Endothelial cell of umbilical vein (primary cell): ENCODE data around the gene TPM4. TPM values are rescaled to one million over a fixed set of nuclear protein-coding genes. Genes with fewer than 3 reads are reported as not detected.

Experiments
- BruUV-seq: library from RNA; stranded (reverse); fragments of 400-500 nt; replicated peaks from 2 replicates; lab custom pipeline; 2021; lab: Mats Ljungman, UMichigan
- CTCF ChIA-PET: fragments of 300-600, 350-600 bp; sonication (Branson Sonifier 250); formaldehyde crosslinking; loops from one replicate; lab custom pipeline; 2021; ENCODE audit warnings: antibody characterized with exemption, inconsistent platforms; lab: Charles Lee
- POLR2A ChIA-PET: fragments of 300-600, 350-600 bp; sonication (Branson Sonifier 250); formaldehyde crosslinking; loops from one replicate; lab custom pipeline; 2021; ENCODE audit warnings: antibody characterized with exemption, inconsistent platforms; lab: Charles Lee
- DNase-seq: peaks from one replicate; pipeline ENCODE4 v3.0.0-alpha.2; 2011; ENCODE audit warnings: low read depth, low spot score
- FAIRE-seq: peaks from 2 replicates; lab custom pipeline; 2011; peaks lifted over from hg19 to GRCh38; lab: Jason Lieb, UNC
- H2AFZ ChIP-seq: 2 replicates; pipeline ENCODE4 v1.6.0; 2012; ENCODE audit warnings: low read depth, low read length, control low read depth, inconsistent platforms
- H3K27ac ChIP-seq: 2 replicates; pipeline ENCODE4 v1.5.1; 2011; ENCODE audit warnings: low read depth, mild to moderate bottlenecking, control low read depth, low read length, moderate library complexity; ENCODE audit not compliant: insufficient read depth
- H3K27me3 ChIP-seq, 2 experiments: 2 replicates each; pipeline versions ENCODE4 v1.6.0 to v1.6.1; 2011; ENCODE audit warnings: low read length in 2 of 2, mixed read lengths in 1 of 2; ENCODE audit not compliant: control insufficient read depth in 2 of 2, insufficient read depth in 2 of 2
- H3K36me3 ChIP-seq, 2 experiments: 2 replicates in 1 of 2; 3 replicates in 1 of 2; pipeline ENCODE4 v1.5.1; 2011; ENCODE audit warnings: low read length in 2 of 2, mild to moderate bottlenecking in 1 of 2, moderate library complexity in 1 of 2; ENCODE audit not compliant: control insufficient read depth in 2 of 2, insufficient read depth in 2 of 2; ENCODE audit errors: extremely low read depth in 1 of 2
- H3K4me1 ChIP-seq: 3 replicates; pipeline ENCODE4 v1.5.1; 2011; ENCODE audit warnings: mild to moderate bottlenecking, low read length; ENCODE audit not compliant: control insufficient read depth, insufficient read depth; ENCODE audit errors: extremely low read depth
- H3K4me2 ChIP-seq: 2 replicates; pipeline ENCODE4 v1.6.1; 2011; ENCODE audit warnings: low read length, control low read depth, mixed read lengths; ENCODE audit not compliant: insufficient read depth
- H3K4me3 ChIP-seq, 3 experiments: fragments of 200-600 bp in 1 of 3; sonication (generic), shearing (Covaris generic) in 1 of 3; replicated peaks in 1 of 3; 2 replicates each; pipeline ENCODE4 v1.5.1; 2011 to 2016; ENCODE audit warnings: control low read depth in 3 of 3, low read length in 3 of 3, mild to moderate bottlenecking in 2 of 3, inconsistent platforms in 1 of 3, low read depth in 1 of 3, moderate library complexity in 1 of 3; ENCODE audit not compliant: insufficient read depth in 1 of 3
- H3K79me2 ChIP-seq: 2 replicates; pipeline ENCODE4 v1.6.0; 2012; ENCODE audit warnings: low read length, inconsistent platforms; ENCODE audit not compliant: control insufficient read depth, insufficient read depth
- H3K9ac ChIP-seq: replicated peaks from 2 replicates; pipeline ENCODE3; 2011; ENCODE audit warnings: low read length, control low read depth; ENCODE audit not compliant: insufficient read depth; ENCODE audit errors: extremely low read depth
- H3K9me1 ChIP-seq: replicated peaks from 3 replicates; pipeline ENCODE4 v1.6.0; 2011; ENCODE audit warnings: mild to moderate bottlenecking, low read length; ENCODE audit not compliant: control insufficient read depth, insufficient read depth; ENCODE audit errors: extremely low read depth
- H3K9me3 ChIP-seq: replicated peaks from 2 replicates; pipeline ENCODE4 v1.5.1; 2012; ENCODE audit warnings: low read length, inconsistent platforms; ENCODE audit not compliant: control insufficient read depth, insufficient read depth
- H4K20me1 ChIP-seq: replicated peaks from 2 replicates; pipeline ENCODE3; 2011; ENCODE audit warnings: mild to moderate bottlenecking, low read length; ENCODE audit not compliant: control insufficient read depth, insufficient read depth; ENCODE audit errors: extremely low read depth
- CTCF ChIP-seq, 2 donors: IDR thresholded peaks; 1 replicate in 1 of 2; 2 replicates in 1 of 2; pipeline ENCODE4 v1.5.1; 2011; ENCODE audit warnings: low read length in 2 of 2, mild to moderate bottlenecking in 2 of 2, moderate library complexity in 2 of 2, control low read depth in 1 of 2, inconsistent platforms in 1 of 2, low read depth in 1 of 2; ENCODE audit not compliant: insufficient read depth in 1 of 2; ENCODE audit errors: extremely low read depth in 1 of 2
- EZH2 ChIP-seq: IDR thresholded peaks from 2 replicates; pipeline ENCODE4 v1.6.1; 2012; ENCODE audit warnings: borderline replicate concordance, low read depth, mild to moderate bottlenecking, moderate library complexity, low read length, inconsistent platforms; ENCODE audit not compliant: severe bottlenecking
- FOS ChIP-seq: IDR thresholded peaks from 2 replicates; pipeline ENCODE4 v1.6.1; 2011; ENCODE audit warnings: mild to moderate bottlenecking, low read length, moderate library complexity, borderline replicate concordance; ENCODE audit not compliant: insufficient read depth
- GATA2 ChIP-seq: IDR thresholded peaks from 2 replicates; pipeline ENCODE4 v1.7.0; 2011; ENCODE audit warnings: low read depth, mild to moderate bottlenecking, moderate library complexity, mixed read lengths, low read length; ENCODE audit not compliant: insufficient read length, insufficient read depth
- JUN ChIP-seq: IDR thresholded peaks from 2 replicates; pipeline ENCODE4 v1.6.1; 2011; ENCODE audit warnings: borderline replicate concordance, low read depth; ENCODE audit not compliant: insufficient read length, insufficient read depth
- MAX ChIP-seq: IDR thresholded peaks from 2 replicates; pipeline ENCODE4 v1.6.1; 2011; ENCODE audit not compliant: insufficient read depth, insufficient read length
- MYC ChIP-seq: IDR thresholded peaks from one replicate; pipeline ENCODE4 v1.6.1; 2011; ENCODE audit warnings: mild to moderate bottlenecking, low read depth, low read length
- POLR2A ChIP-seq: IDR thresholded peaks from 2 replicates; pipeline ENCODE4 v1.6.1; 2012; ENCODE audit warnings: low read depth, mild to moderate bottlenecking, control low read depth, low read length
- POLR2AphosphoS5 ChIP-seq: IDR thresholded peaks from 2 replicates; pipeline ENCODE4 v1.6.1; 2012; ENCODE audit warnings: low read depth, mild to moderate bottlenecking, control low read depth, low read length, moderate library complexity; ENCODE audit not compliant: insufficient read depth
- dilution Hi-C: fragments of 300-500 bp; cut with MboI; formaldehyde crosslinking; loops from one replicate; pipeline ENCODE4 v1.15.0; 2019; ENCODE audit warnings: low sequenced_read_pairs; ENCODE audit not compliant: extremely low pct_ligation_motif_present
- intact Hi-C: fragments of 100-400 bp; cut with micrococcal nuclease; formaldehyde crosslinking; loops from one replicate; pipeline ENCODE4 v1.10.0; 2022
- polyA plus RNA-seq, 4 experiments: library from polyadenylated mRNA; depleted of rRNA in 3 of 4; stranded (reverse) in 3 of 4; unstranded in 1 of 4; fragments of >200 nt; gene quantifications; 2 replicates each; pipeline versions ENCODE4 v1.2.1 to v1.2.3, GENCODE V29; 2011 to 2012; ENCODE audit warnings: missing spikeins in 1 of 4
- total RNA-seq: library from RNA; stranded (reverse); gene quantifications from 2 replicates; pipeline ENCODE4 v1.2.3, GENCODE V29; 2021

Gene TPM4
- total and polyA plus RNA-seq, 2 donors (not counting 3 experiments of a cell fraction or from before 2014, with no cell fraction given) = 430 to 924 TPM

- H3K27me3 ChIP-seq = no peaks in the 10 kb centered on the region
- H3K4me1 ChIP-seq = no peaks in the 10 kb centered on the region
- intact Hi-C loops = no loop called here
- peaks cover 9 to 51% of the 10 kb centered on the region in 2 experiments for H3K36me3 ChIP-seq
- dilution Hi-C loops = no loop called here
- H3K4me3 ChIP-seq = no peak overlapping the region
- H3K9me1 ChIP-seq = no peaks in the 10 kb centered on the region
- FAIRE-seq (no peak), DNase-seq (no peak)
- no peak overlapping the region for H3K9ac ChIP-seq
- no peaks in the 10 kb centered on the region for H4K20me1 ChIP-seq
- no peaks in the 10 kb centered on the region for H3K9me3 ChIP-seq
- no peak overlapping the region for H2AFZ ChIP-seq
- peaks cover under 1% of the 10 kb centered on the region for H3K79me2 ChIP-seq
- no peak overlapping the region for H3K4me2 ChIP-seq
- ChIA-PET CTCF (no interaction called here), POLR2A (no interaction called here)
- no TSS peak for BruUV-seq
- TF ChIP-seq JUN (no peak), FOS (no peak), GATA2 (no peak), EZH2 (no peak), POLR2AphosphoS5 (no peak), MYC (no peak)
- no peak overlapping the region for H3K27ac ChIP-seq
Measured at GRCh38 chr19:16121967-16122366, 45.7 kb downstream of the TPM4 start.

- Histone ChIP-seq H3K9me3 (no peaks in the 10 kb centered on the region), H4K20me1 (no peaks in the 10 kb centered on the region), H3K4me2 (no peak overlapping the region), H3K27ac (no peak overlapping the region), H3K27me3 (no peaks in the 10 kb centered on the region), H2AFZ (no peak overlapping the region), H3K9me1 (no peaks in the 10 kb centered on the region), H3K79me2 (no peaks in the 10 kb centered on the region), H3K9ac (no peak overlapping the region), H3K36me3 (peaks cover 12 to 56% of the 10 kb centered on the region in 2 experiments), H3K4me1 (no peaks in the 10 kb centered on the region), H3K4me3 (no peak overlapping the region)
- no peak for FAIRE-seq
- dilution Hi-C loops = no loop called here
- intact Hi-C loops = no loop called here
- no TSS peak for BruUV-seq
- CTCF ChIA-PET = no interaction called here
- POLR2A ChIA-PET = no interaction called here
- DNase-seq = no peak
- TF ChIP-seq JUN (no peak), MAX (no peak), GATA2 (no peak), FOS (no peak), POLR2A (no peak), EZH2 (no peak), CTCF (IDR thresholded peaks at IDR 0.05; ENCODE audit: extremely low read depth in 1 of 2, insufficient read depth in 1 of 2, low read depth in 1 of 2, low read length in 2 of 2) (no peak), MYC (no peak), POLR2AphosphoS5 (no peak)
Measured at GRCh38 chr19:16124953-16125352, 48.7 kb downstream of the TPM4 start.
